ENCODE results near the gene CDK17. TPM values are rescaled to one million over a fixed set of nuclear protein-coding genes. Genes with fewer than 3 reads are reported as not detected.

Gene CDK17
- total and polyA plus RNA-seq, 2 of the 8 experiments (the other 6 are each of a cell fraction or from before 2014, with no cell fraction given): 5.8 to 20.0 TPM

DNA sequence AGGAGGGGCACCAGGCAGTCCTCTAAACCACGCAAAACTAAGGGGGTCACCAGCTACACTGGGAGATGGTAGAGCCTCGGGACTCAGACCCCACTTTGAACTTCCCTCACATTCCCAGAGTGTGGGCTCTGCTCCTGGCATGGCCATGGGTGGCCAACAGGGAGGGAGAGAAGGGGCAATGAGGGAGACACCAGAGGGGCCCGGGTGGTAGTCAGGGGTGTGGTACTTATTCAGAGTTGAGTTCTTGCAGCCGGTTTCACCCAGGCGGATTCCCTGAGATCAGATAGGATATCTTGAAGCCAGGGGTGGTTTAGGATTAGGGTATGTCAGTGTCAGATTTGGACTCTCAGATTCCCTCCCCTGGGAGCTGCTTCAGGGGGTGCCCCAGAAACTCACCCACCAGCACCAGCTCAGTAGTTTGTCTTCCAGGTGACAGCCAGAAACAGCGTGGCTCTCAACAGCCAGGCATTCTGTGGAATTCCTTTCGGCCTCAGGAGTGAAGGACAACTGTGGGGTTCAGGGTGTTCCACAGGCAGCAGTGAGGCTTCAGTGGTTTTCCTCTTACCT is 150.0 kb downstream of the CDK17 start (continued):
- no peak for TF ChIP-seq CTCF (IDR thresholded peaks at IDR 0.05; ENCODE audit: control extremely low read depth in 1 of 3, insufficient read depth in 1 of 3, low read depth in 1 of 3, low read length in 3 of 3)
- TF ChIP-seq SP4 (IDR thresholded peaks at IDR 0.05; ENCODE audit: low read length): no peak
